ENCODE results near the gene ADCYAP1R1.

DNA sequence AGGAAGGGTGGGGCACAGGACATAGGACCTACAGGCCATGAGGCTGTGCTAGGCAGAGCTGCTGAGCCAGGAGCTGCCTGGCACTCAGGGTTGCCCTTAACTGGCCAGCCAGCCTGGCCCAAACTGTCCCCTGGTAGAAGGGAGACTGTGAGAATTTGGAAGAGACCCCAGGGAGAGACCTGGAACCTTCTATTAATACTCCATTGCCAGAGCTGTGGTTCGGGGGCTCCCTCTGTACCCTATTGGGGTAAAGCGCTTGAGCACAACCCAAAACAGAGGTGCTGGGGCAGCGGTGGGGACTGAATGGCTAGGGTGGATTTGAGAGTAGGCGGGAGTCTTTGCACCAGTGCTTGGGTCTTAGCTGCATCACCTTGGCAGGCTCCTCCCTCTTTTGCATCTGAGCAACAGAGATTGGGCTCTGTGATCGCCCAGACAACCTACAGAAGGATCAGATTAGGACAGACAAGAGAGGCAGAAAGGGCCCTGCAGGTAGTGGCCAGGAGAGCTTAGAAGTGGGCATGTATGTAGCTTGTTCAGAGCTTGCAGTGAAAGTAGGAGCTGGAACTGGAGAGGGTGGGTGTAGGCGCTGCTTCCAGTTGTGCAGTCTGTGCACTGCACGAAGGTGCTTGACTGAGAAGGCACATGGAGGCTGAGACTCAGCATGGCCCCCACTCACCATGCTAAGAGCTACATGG is 53.3 kb downstream of the ADCYAP1R1 start:
- TF ChIP-seq, protein P1, sequence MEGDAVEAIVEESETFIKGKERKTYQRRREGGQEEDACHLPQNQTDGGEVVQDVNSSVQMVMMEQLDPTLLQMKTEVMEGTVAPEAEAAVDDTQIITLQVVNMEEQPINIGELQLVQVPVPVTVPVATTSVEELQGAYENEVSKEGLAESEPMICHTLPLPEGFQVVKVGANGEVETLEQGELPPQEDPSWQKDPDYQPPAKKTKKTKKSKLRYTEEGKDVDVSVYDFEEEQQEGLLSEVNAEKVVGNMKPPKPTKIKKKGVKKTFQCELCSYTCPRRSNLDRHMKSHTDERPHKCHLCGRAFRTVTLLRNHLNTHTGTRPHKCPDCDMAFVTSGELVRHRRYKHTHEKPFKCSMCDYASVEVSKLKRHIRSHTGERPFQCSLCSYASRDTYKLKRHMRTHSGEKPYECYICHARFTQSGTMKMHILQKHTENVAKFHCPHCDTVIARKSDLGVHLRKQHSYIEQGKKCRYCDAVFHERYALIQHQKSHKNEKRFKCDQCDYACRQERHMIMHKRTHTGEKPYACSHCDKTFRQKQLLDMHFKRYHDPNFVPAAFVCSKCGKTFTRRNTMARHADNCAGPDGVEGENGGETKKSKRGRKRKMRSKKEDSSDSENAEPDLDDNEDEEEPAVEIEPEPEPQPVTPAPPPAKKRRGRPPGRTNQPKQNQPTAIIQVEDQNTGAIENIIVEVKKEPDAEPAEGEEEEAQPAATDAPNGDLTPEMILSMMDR (IDR thresholded peaks at IDR 0.05), result no peak
- no peak for TF ChIP-seq EZH2 (IDR thresholded peaks at IDR 0.05; ENCODE audit: borderline replicate concordance, insufficient read depth, low read depth, low read length, poor library complexity, severe bottlenecking)
